GM19351 (cell line): ENCODE results near the gene ZNF182.
"Not testable (repeated sequence)": the region's sequence is repeated elsewhere in the genome, so short reads cannot be mapped to it uniquely, and the experiment has no call there.

Experiments used
- ATAC-seq: cut with Tn5 transposase; IDR thresholded peaks from one replicate; pipeline ENCODE4 v1.9.1; 2021; ENCODE audit warnings: mild to moderate bottlenecking, moderate library complexity; ENCODE audit not compliant: unreplicated experiment

ZNF182 gene

GRCh38 chrX:48003758-48004457, at the start of gene ZNF182:
Gene ZNF182 (minus strand): TSS chrX:48003989. CDS start chrX:48002609, 1,380 bp downstream.
- peak; percentile 93 for ATAC-seq

- no peak for ATAC-seq
These were observed 43.1 kb upstream of the ZNF182 start for GRCh38 chrX:48046846-48047245.

GRCh38 chrX:48045410-48046311, 41.9 kb upstream of the ZNF182 start:
- ATAC-seq: no peak

- no peak for ATAC-seq
These were observed 39.3 kb upstream of the ZNF182 start for GRCh38 chrX:48043056-48043455.

- ATAC-seq: no peak
These were observed 32.1 kb upstream of the ZNF182 start for GRCh38 chrX:48035891-48036290.

GRCh38 chrX:48030641-48031173, 26.9 kb upstream of the ZNF182 start:
- ATAC-seq: not testable (repeated sequence)

- no peak for ATAC-seq
These were observed 26.4 kb upstream of the ZNF182 start for GRCh38 chrX:48030237-48030636.

- ATAC-seq: no peak
These were observed 24.3 kb upstream of the ZNF182 start for GRCh38 chrX:48028091-48028490.

GRCh38 chrX:48027545-48027944, 23.8 kb upstream of the ZNF182 start:
- ATAC-seq: not testable (repeated sequence)

GRCh38 chrX:48025561-48025960, 21.8 kb upstream of the ZNF182 start:
- peak; percentile 50 for ATAC-seq

- no peak for ATAC-seq
These were observed 18.9 kb upstream of the ZNF182 start for GRCh38 chrX:48022738-48023137.

GRCh38 chrX:48022100-48022499, 18.3 kb upstream of the ZNF182 start:
- ATAC-seq: no peak

- peak; percentile 56 for ATAC-seq
These were observed 17.5 kb upstream of the ZNF182 start for GRCh38 chrX:48021026-48021900.

- not testable (repeated sequence) for ATAC-seq
These were observed 16.7 kb upstream of the ZNF182 start for GRCh38 chrX:48020472-48020871.

GRCh38 chrX:48019892-48020291, 16.1 kb upstream of the ZNF182 start:
- ATAC-seq: not testable (repeated sequence)

- not testable (repeated sequence) for ATAC-seq
These were observed 13.0 kb upstream of the ZNF182 start for GRCh38 chrX:48016583-48017310.

- ATAC-seq: not testable (repeated sequence)
These were observed 5.7 kb upstream of the ZNF182 start for GRCh38 chrX:48009445-48009960.

- not testable (repeated sequence) for ATAC-seq
These were observed 2.9 kb upstream of the ZNF182 start, which contains the start of gene SPACA5 for GRCh38 chrX:48006688-48007087. Gene SPACA5 (plus strand): TSS chrX:48006988. CDS start chrX:48007803, 815 bp downstream.

- peak; percentile 47 for ATAC-seq
These were observed 427 bp downstream of the ZNF182 start for GRCh38 chrX:48003367-48003757.

GRCh38 chrX:48002929-48003328, 860 bp downstream of the ZNF182 start:
- ATAC-seq: no peak
